Glomerular endothelial cell (primary cell): ENCODE measurements around the gene TENM3. TPM values are rescaled to one million over a fixed set of nuclear protein-coding genes. Genes with fewer than 3 reads are reported as not detected.

Experiments used
- DNase-seq: peaks from one replicate; pipeline ENCODE4 v3.0.0-alpha.2; 2011; ENCODE audit warnings: low read depth, low spot score; ENCODE audit errors: extremely low read depth
- total RNA-seq: library from RNA; depleted of rRNA; stranded (reverse); fragments of >200 nt; gene quantifications from 2 replicates; pipeline ENCODE4 v1.2.3, GENCODE V29; 2015

TENM3 gene
- total RNA-seq, 1 donor from 2014 or later: 40.3 TPM

GRCh38 chr4:182847576-182848450 lies 604.6 kb downstream of the TENM3 start:
- no peak for DNase-seq

DNA sequence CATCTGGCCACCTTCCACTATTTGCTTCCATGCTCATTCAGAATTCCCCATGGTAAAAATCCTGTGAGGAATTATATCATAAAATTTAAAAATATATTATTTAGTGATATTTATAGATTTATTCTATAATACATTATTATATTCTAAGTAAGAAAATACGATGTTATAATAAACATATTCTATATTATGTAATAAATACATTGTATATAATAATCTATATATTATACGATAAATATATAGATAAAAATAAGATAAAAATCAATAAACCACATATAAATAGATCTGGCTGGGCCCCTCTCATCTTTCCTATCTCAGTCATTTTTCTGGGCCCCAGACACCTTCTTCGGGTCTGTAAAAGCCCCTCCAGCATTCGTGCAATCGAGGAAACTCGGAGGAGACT lies 605.5 kb downstream of the TENM3 start:
- no peak for DNase-seq
